Uterus (tissue), 4 donors: ENCODE data around the gene ZNF407. TPM values are rescaled to one million over a fixed set of nuclear protein-coding genes. Genes with fewer than 3 reads are reported as not detected.
"Not testable (repeated sequence)": the region's sequence is repeated elsewhere in the genome, so short reads cannot be mapped to it uniquely, and the experiment has no call there.

Experiments
- DNase-seq, 2 donors: peaks; one replicate each; pipeline ENCODE4 v3.0.0-alpha.2; 2019 to 2020
- H3K27ac ChIP-seq, 2 donors: fragments of 200-600 bp; sonication (generic); 1 replicate in 1 of 2; 2 replicates in 1 of 2; pipeline ENCODE4 v1.5.1; 2016 to 2018
- H3K27me3 ChIP-seq, 2 donors: fragments of 200-600 bp; sonication (generic); one replicate each; pipeline ENCODE4 v1.5.1; 2018 to 2019; ENCODE audit warnings: control low read depth in 1 of 2
- H3K36me3 ChIP-seq, 2 donors: fragments of 200-600 bp; sonication (generic); one replicate each; pipeline ENCODE4 v1.5.1; 2019; ENCODE audit warnings: control low read depth in 1 of 2
- H3K4me1 ChIP-seq, 2 donors: fragments of 200-600 bp; sonication (generic); one replicate each; pipeline ENCODE4 v1.5.1; 2018 to 2019; ENCODE audit warnings: control low read depth in 1 of 2
- H3K4me3 ChIP-seq, 2 donors: fragments of 200-600 bp; sonication (generic); 1 replicate in 1 of 2; 2 replicates in 1 of 2; pipeline ENCODE4 v1.5.1; 2018 to 2019; ENCODE audit warnings: mild to moderate bottlenecking in 1 of 2
- H3K9me3 ChIP-seq, 2 donors: fragments of 200-600 bp; sonication (generic); one replicate each; pipeline ENCODE4 v1.5.1; 2019; ENCODE audit warnings: control low read depth in 1 of 2
- POLR2A ChIP-seq, 2 donors: fragments of 450-650 bp; IDR thresholded peaks; one replicate each; pipeline ENCODE4 v1.6.1; 2016; ENCODE audit warnings: antibody characterized with exemption in 2 of 2, mild to moderate bottlenecking in 1 of 2, moderate library complexity in 1 of 2
- intact Hi-C: fragments of 100-400 bp; cut with DNase I; formaldehyde crosslinking; loops from one replicate; pipeline ENCODE4 v1.15.1; 2023; ENCODE audit warnings: low total_unique reads
- total RNA-seq, 4 donors: library from RNA; depleted of rRNA in 3 of 4; stranded (reverse); fragments of >200 nt in 3 of 4; gene quantifications; one replicate each; pipeline versions ENCODE4 v1.1.0 to v1.2.4, GENCODE V29; 2014 to 2023
- TF ChIP-seq, protein P1 (sequence below), 4 experiments: fragments of 200-600 bp in 2 of 4; fragments of 450-650 bp in 2 of 4; sonication (generic) in 2 of 4; IDR thresholded peaks; one replicate each; pipeline ENCODE4 v1.5.1; 2016 to 2019; ENCODE audit warnings: antibody characterized with exemption in 4 of 4, mild to moderate bottlenecking in 2 of 4, moderate library complexity in 1 of 4
- donor health status: DM: yes; HTN: yes; CAD: no.

Gene ZNF407
- total RNA-seq, 4 donors from 2014 or later = 10.6 to 38.9 (median 23.7) TPM

DNA sequence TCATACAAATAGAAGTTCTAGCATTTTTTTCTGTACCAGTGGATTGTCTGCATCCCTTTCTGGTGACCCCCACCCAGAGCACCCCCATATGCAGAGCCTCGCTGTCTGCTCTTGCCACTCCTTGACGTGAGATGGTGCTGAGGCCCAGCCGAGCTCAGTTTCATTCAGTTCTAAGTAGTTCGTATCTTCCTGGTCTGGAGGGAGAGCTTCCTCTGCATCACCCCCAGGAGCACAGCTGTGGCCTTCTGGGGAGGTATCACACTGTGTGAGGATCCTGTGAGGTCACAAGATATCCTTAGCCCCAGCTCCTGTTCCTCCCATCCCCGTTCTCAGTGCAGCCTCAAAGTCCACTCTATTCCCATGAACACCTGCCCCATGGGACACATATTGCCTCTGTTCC lies 478.6 kb downstream of the ZNF407 start:
- intact Hi-C loops = no loop called here
- no peak for DNase-seq
- Histone ChIP-seq H3K9me3 (no peaks in the 10 kb centered on the region), H3K36me3 (no peaks in the 10 kb centered on the region), H3K4me3 (no peak overlapping the region), H3K27ac (no peak overlapping the region), H3K4me1 (no peaks in the 10 kb centered on the region), H3K27me3 (no peaks in the 10 kb centered on the region)
- TF ChIP-seq POLR2A (IDR thresholded peaks at IDR 0.05) = no peak
- TF ChIP-seq, protein P1, sequence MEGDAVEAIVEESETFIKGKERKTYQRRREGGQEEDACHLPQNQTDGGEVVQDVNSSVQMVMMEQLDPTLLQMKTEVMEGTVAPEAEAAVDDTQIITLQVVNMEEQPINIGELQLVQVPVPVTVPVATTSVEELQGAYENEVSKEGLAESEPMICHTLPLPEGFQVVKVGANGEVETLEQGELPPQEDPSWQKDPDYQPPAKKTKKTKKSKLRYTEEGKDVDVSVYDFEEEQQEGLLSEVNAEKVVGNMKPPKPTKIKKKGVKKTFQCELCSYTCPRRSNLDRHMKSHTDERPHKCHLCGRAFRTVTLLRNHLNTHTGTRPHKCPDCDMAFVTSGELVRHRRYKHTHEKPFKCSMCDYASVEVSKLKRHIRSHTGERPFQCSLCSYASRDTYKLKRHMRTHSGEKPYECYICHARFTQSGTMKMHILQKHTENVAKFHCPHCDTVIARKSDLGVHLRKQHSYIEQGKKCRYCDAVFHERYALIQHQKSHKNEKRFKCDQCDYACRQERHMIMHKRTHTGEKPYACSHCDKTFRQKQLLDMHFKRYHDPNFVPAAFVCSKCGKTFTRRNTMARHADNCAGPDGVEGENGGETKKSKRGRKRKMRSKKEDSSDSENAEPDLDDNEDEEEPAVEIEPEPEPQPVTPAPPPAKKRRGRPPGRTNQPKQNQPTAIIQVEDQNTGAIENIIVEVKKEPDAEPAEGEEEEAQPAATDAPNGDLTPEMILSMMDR (IDR thresholded peaks at IDR 0.05) = no peak

DNA sequence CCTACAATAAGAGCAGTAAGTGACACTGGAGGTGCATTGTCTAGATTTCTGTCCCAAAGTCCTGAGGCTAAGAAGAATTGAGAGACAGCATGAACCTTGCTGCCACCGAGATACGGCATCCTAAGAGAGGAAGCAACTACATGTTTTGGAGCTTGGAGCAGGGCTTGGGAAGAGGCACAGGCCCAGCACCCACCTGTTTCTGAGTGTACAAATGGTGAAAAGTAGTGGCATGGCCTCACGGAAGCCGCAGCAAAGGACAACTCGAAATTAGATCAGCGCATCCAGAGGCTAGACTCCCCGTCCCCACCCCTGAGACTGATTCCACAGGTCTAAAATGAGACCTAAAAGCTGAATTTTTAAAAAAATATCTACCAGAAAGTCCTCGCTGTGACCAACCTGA lies 483.8 kb downstream of the ZNF407 start:
- intact Hi-C loops = no loop called here
- no peak overlapping the region for H3K27ac ChIP-seq
- H3K9me3 ChIP-seq = no peaks in the 10 kb centered on the region
- TF ChIP-seq, protein P1 (IDR thresholded peaks at IDR 0.05) = no peak
- TF ChIP-seq POLR2A (IDR thresholded peaks at IDR 0.05) = no peak
- DNase-seq = no peak
- no peak overlapping the region for H3K4me3 ChIP-seq
- no peaks in the 10 kb centered on the region for H3K4me1 ChIP-seq
- H3K36me3 ChIP-seq = no peaks in the 10 kb centered on the region
- no peaks in the 10 kb centered on the region for H3K27me3 ChIP-seq

DNA sequence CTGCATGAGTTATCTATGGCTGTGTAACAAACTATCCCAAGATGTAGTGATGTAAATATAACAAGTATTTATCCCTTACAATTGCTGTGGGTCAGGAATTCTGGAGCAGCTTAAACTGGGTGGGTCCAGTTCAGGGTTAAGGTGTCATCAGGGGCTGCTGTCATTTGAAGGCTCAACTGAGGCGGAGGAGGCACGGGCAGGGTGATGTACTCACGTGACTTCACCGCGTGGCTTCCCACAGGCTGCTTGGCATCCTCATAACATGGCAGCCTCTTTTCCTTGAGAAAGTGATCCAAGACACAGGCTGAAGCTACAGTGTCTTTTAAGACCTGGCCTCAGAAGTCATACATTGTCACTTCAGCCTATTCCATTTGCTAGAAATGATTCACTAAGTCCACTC lies 485.5 kb downstream of the ZNF407 start:
- Histone ChIP-seq H3K4me1 (no peaks in the 10 kb centered on the region), H3K27ac (no peak overlapping the region), H3K36me3 (no peaks in the 10 kb centered on the region), H3K4me3 (no peak overlapping the region), H3K27me3 (no peaks in the 10 kb centered on the region), H3K9me3 (no peaks in the 10 kb centered on the region)
- TF ChIP-seq, protein P1 (IDR thresholded peaks at IDR 0.05) = no peak
- no peak for TF ChIP-seq POLR2A (IDR thresholded peaks at IDR 0.05)
- intact Hi-C loops = no loop called here
- no peak for DNase-seq

DNA sequence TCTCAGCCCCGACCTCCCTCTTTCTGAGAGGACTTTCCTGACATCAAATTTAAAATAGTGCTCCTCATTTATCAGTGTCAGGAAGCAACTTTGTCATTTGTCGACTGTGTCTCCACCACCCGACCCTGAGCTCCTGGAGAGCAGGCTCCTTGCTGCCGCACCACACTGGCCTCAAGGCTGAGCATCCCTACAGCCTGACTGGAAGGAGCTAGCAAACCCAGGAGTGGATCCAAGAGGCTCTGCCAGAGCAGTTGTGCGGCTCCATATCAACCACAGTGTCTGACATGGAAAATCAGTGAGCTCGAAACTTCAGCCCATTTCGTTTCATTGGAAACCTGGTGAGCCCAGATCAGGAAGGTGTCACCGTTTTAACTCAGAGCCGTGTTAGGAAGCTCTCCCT lies 486.1 kb downstream of the ZNF407 start:
- Histone ChIP-seq H3K27ac (no peak overlapping the region), H3K4me3 (no peak overlapping the region), H3K4me1 (no peaks in the 10 kb centered on the region), H3K36me3 (no peaks in the 10 kb centered on the region), H3K27me3 (no peaks in the 10 kb centered on the region), H3K9me3 (no peaks in the 10 kb centered on the region)
- intact Hi-C loops = no loop called here
- DNase-seq = no peak
- TF ChIP-seq, protein P1 (IDR thresholded peaks at IDR 0.05) = no peak
- no peak for TF ChIP-seq POLR2A (IDR thresholded peaks at IDR 0.05)

DNA sequence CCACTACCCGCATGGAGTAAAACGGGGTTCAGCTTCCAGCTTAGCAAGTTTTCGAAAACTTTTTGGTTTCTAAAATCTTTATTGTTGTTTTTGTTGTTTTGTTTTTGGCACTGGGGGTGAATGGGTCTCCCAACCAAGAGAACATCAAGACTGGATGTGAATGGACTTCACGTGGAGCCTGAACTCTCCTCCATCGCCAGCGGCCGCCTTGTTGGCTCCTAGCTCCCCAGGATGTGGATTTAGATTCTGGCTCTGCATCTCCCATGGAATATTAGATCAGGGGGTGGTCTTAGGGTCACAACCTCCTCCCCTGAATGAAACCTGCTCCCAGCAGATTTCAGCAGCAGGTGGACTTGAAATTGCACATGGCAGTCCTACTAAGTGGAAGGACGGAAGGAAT lies 488.0 kb downstream of the ZNF407 start:
- DNase-seq, H3K9me3 ChIP-seq, H3K4me3 ChIP-seq, H3K4me1 ChIP-seq, intact Hi-C loops, H3K36me3 ChIP-seq, H3K27ac ChIP-seq, H3K27me3 ChIP-seq: not testable (repeated sequence)

DNA sequence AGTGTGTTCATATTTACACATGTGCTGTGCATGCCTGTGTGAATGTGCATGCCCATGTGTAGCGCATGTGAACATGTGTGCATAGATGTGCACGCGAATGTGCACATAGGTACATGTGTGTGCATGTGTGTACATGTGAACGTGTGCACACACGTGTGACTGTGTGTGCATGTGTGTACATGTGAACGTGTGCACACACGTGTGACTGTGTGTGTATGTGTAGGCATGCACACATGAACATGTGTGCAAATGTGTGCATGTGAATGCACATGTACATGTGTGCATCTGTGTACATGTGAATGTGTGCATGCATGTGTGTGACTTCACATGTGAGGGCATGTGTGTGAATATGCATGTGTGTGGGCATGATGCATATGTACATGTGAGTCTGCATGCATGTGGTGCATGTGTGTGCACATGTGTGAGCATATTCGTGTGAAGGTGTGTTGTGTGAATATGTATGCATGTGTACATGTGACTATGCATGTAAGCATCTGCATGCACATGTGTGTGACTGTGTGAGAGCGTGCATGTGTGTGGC lies 488.9 kb downstream of the ZNF407 start:
- TF ChIP-seq POLR2A (IDR thresholded peaks at IDR 0.05) = no peak
- TF ChIP-seq, protein P1 (IDR thresholded peaks at IDR 0.05) = no peak
- intact Hi-C loops = no loop called here
- Histone ChIP-seq H3K4me3 (no peak overlapping the region), H3K9me3 (no peaks in the 10 kb centered on the region), H3K27ac (no peak overlapping the region), H3K4me1 (no peaks in the 10 kb centered on the region), H3K27me3 (no peaks in the 10 kb centered on the region), H3K36me3 (no peaks in the 10 kb centered on the region)
- no peak for DNase-seq
